Parathyroid adenoma (tissue), 2 donors: ENCODE results near the gene PCDH15.

ENCODE experiments used
- H2AFZ ChIP-seq: fragments of 300-600 bp; sonication (generic); one replicate; pipeline ENCODE4 v1.7.0; 2017; ENCODE audit warnings: antibody characterized with exemption, mild to moderate bottlenecking
- H3K27ac ChIP-seq: fragments of 300-600 bp; sonication (generic); one replicate; pipeline ENCODE4 v1.7.0; 2017
- H3K27me3 ChIP-seq: fragments of 300-600 bp; sonication (generic); one replicate; pipeline ENCODE4 v1.7.0; 2017; ENCODE audit warnings: low read length; ENCODE audit not compliant: control insufficient read depth, insufficient read depth
- H3K36me3 ChIP-seq: fragments of 300-600 bp; sonication (generic); one replicate; pipeline ENCODE4 v1.7.0; 2017; ENCODE audit warnings: low read length; ENCODE audit not compliant: control insufficient read depth, insufficient read depth
- H3K4me1 ChIP-seq: fragments of 300-600 bp; sonication (generic); one replicate; pipeline ENCODE4 v1.7.0; 2017; ENCODE audit warnings: control low read depth
- H3K4me2 ChIP-seq: fragments of 300-600 bp; sonication (generic); one replicate; pipeline ENCODE4 v1.7.0; 2017; ENCODE audit warnings: low read length
- H3K4me3 ChIP-seq: fragments of 300-600 bp; sonication (generic); one replicate; pipeline ENCODE4 v1.7.0; 2017; ENCODE audit warnings: low read depth, low read length
- H3K79me2 ChIP-seq: fragments of 300-600 bp; sonication (generic); one replicate; pipeline ENCODE4 v1.7.0; 2017; ENCODE audit warnings: control low read depth
- H3K9ac ChIP-seq: fragments of 300-600 bp; sonication (generic); one replicate; pipeline ENCODE4 v1.7.0; 2017; ENCODE audit warnings: mild to moderate bottlenecking
- H3K9me3 ChIP-seq: fragments of 300-600 bp; sonication (generic); one replicate; pipeline ENCODE4 v1.7.0; 2017; ENCODE audit warnings: low read length; ENCODE audit not compliant: control insufficient read depth
- CTCF ChIP-seq: fragments of 300-600 bp; sonication (generic); IDR thresholded peaks from one replicate; pipeline ENCODE4 v1.7.0; 2017; ENCODE audit warnings: antibody characterized with exemption, mild to moderate bottlenecking
- donor health status: primary hyperparathyroidism.

Gene PCDH15

DNA sequence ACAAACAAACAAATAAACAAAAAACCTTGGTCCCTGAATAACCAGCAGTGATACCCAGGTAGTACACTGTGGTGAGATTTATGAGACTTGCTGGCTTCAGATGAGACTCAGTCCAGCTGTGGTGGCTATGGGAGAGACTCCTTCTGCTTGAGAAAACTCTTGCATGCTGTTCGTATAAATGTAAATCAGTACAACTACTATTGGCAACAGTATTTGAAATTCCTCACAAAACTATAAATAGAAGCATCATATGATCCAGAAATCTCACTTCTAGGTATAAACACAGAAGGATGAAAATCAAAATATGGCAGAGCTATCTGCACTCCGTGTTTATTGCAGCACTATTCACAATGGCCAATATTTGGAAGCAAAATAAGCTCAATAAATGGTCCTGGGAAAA, 692.1 kb downstream of the PCDH15 start:
- Histone ChIP-seq H3K4me2 (no peak overlapping the region), H3K27ac (no peak overlapping the region), H3K9me3 (no peaks in the 10 kb centered on the region), H3K27me3 (no peaks in the 10 kb centered on the region), H3K36me3 (no peaks in the 10 kb centered on the region), H2AFZ (no peak overlapping the region), H3K79me2 (no peaks in the 10 kb centered on the region), H3K4me3 (no peak overlapping the region), H3K4me1 (no peaks in the 10 kb centered on the region), H3K9ac (no peak overlapping the region)
- TF ChIP-seq CTCF = no peak

- H3K27me3 ChIP-seq = no peaks in the 10 kb centered on the region
- no peak overlapping the region for H3K4me3 ChIP-seq
- TF ChIP-seq CTCF = no peak
- no peak overlapping the region for H3K27ac ChIP-seq
- no peak overlapping the region for H3K9ac ChIP-seq
- H3K36me3 ChIP-seq = no peaks in the 10 kb centered on the region
- H3K79me2 ChIP-seq = no peaks in the 10 kb centered on the region
- H3K4me1 ChIP-seq = no peaks in the 10 kb centered on the region
- H3K9me3 ChIP-seq = no peaks in the 10 kb centered on the region
- H2AFZ ChIP-seq = no peak overlapping the region
- no peak overlapping the region for H3K4me2 ChIP-seq
These were observed 704.1 kb downstream of the PCDH15 start for GRCh38 chr10:54096892-54097291.

GRCh38 chr10:54094321-54094720, 706.7 kb downstream of the PCDH15 start:
- H3K4me1 ChIP-seq = no peaks in the 10 kb centered on the region
- H3K4me2 ChIP-seq = no peak overlapping the region
- no peaks in the 10 kb centered on the region for H3K79me2 ChIP-seq
- H3K4me3 ChIP-seq = no peak overlapping the region
- no peaks in the 10 kb centered on the region for H3K36me3 ChIP-seq
- TF ChIP-seq CTCF = no peak
- H3K9me3 ChIP-seq = no peaks in the 10 kb centered on the region
- H3K27ac ChIP-seq = no peak overlapping the region
- no peak overlapping the region for H2AFZ ChIP-seq
- no peak overlapping the region for H3K9ac ChIP-seq
- no peaks in the 10 kb centered on the region for H3K27me3 ChIP-seq

DNA sequence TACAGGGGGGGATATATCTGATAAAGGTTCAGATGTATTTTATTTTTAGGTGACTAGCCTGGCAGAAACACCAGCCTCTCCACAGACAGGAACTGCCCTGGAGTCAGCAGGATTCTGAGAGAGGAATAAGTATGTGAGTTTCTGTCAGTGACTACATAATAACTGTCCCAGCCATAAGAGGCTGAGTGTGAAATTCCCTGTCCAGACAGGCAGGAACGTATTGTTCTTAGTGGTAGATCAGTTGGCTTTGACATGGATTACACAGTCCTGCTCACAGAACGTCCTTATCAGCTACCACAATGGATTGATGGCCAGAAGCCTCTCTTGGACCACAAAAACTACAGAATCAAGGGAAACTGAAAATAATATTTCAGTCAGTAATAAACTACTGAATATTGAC, 709.8 kb downstream of the PCDH15 start:
- H3K9me3 ChIP-seq = no peaks in the 10 kb centered on the region
- H3K4me3 ChIP-seq = no peak overlapping the region
- no peak overlapping the region for H3K4me2 ChIP-seq
- H3K36me3 ChIP-seq = no peaks in the 10 kb centered on the region
- H3K27me3 ChIP-seq = no peaks in the 10 kb centered on the region
- no peaks in the 10 kb centered on the region for H3K79me2 ChIP-seq
- no peak overlapping the region for H3K27ac ChIP-seq
- H3K4me1 ChIP-seq = no peaks in the 10 kb centered on the region
- H3K9ac ChIP-seq = no peak overlapping the region
- H2AFZ ChIP-seq = no peak overlapping the region
- TF ChIP-seq CTCF = no peak

DNA sequence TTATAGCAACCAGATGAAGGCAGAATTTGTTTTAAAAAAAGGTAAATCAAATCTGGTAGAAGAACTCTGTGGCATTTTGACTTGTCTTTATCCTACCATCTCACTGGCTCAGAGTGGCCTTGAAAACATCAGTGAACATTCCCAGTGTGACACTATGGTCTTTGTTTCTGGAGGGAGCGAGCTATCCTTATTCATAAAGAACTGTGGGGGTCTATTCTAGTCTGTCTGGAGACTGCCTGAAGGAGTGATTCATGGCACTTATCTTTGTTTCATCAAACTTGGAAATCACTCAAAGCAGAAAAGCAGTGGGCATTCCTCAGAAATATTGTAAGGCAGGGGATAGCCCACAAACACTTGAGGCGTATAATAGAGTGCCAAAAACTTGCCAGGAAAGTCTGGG, 719.1 kb downstream of the PCDH15 start:
- Histone ChIP-seq H3K4me3 (no peak overlapping the region), H3K27me3 (no peaks in the 10 kb centered on the region), H3K9me3 (no peaks in the 10 kb centered on the region), H3K36me3 (no peaks in the 10 kb centered on the region), H3K9ac (no peak overlapping the region), H3K27ac (no peak overlapping the region), H3K4me1 (no peaks in the 10 kb centered on the region), H3K79me2 (no peaks in the 10 kb centered on the region), H3K4me2 (no peak overlapping the region), H2AFZ (no peak overlapping the region)
- TF ChIP-seq CTCF = no peak
